A549 (cell line): ENCODE data around the gene KRTAP5-7.

ENCODE experiments used
- CTCF ChIP-seq: fragments of >200 bp; sonication (Bioruptor Twin); formaldehyde crosslinking; IDR thresholded peaks from 3 replicates; pipeline ENCODE4 v1.5.1; 2016
- POLR2A ChIP-seq: IDR thresholded peaks from 2 replicates; pipeline ENCODE4 v1.6.1; 2012; ENCODE audit warnings: mild to moderate bottlenecking, low read length

- TF ChIP-seq CTCF: no peak
- TF ChIP-seq POLR2A: no peak
Measured at GRCh38 chr11:71502026-71502425, 25.0 kb upstream of the KRTAP5-7 start.
